Measurements from ENCODE around the gene THAP9. TPM values are rescaled to one million over a fixed set of nuclear protein-coding genes. Genes with fewer than 3 reads are reported as not detected.

The THAP9 gene
- total RNA-seq, 2 experiments from 2014 or later, result 3.8 to 4.3 TPM

GRCh38 chr4:82934441-82934840 is 33.9 kb downstream of the THAP9 start:
- TF ChIP-seq, protein P1, sequence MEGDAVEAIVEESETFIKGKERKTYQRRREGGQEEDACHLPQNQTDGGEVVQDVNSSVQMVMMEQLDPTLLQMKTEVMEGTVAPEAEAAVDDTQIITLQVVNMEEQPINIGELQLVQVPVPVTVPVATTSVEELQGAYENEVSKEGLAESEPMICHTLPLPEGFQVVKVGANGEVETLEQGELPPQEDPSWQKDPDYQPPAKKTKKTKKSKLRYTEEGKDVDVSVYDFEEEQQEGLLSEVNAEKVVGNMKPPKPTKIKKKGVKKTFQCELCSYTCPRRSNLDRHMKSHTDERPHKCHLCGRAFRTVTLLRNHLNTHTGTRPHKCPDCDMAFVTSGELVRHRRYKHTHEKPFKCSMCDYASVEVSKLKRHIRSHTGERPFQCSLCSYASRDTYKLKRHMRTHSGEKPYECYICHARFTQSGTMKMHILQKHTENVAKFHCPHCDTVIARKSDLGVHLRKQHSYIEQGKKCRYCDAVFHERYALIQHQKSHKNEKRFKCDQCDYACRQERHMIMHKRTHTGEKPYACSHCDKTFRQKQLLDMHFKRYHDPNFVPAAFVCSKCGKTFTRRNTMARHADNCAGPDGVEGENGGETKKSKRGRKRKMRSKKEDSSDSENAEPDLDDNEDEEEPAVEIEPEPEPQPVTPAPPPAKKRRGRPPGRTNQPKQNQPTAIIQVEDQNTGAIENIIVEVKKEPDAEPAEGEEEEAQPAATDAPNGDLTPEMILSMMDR (IDR thresholded peaks at IDR 0.05), result no peak
- H3K4me3 Mint-ChIP-seq, result no peak overlapping the region
- Histone ChIP-seq H3K36me3 (ENCODE audit: insufficient read depth, low read length) (peaks cover 46% of the 10 kb centered on the region), H3K4me1 (ENCODE audit: insufficient read depth, low read length) (no peaks in the 10 kb centered on the region), H3K9me3 (ENCODE audit: control insufficient read depth in 1 of 2, insufficient read depth in 1 of 2, low read length in 2 of 2) (no peaks in the 10 kb centered on the region), H3K27me3 (ENCODE audit: control insufficient read depth in 1 of 2, insufficient read depth in 2 of 2, low read length in 2 of 2) (no peaks in the 10 kb centered on the region), H3K4me3 (ENCODE audit: low read length) (no peak overlapping the region), H3K27ac (ENCODE audit: low read depth in 1 of 2, low read length in 2 of 2) (no peak overlapping the region)
- no peaks in the 10 kb centered on the region for H3K27me3 Mint-ChIP-seq
- intact Hi-C loops (cut with DNase I, micrococcal nuclease), result no loop called here
- ChIA-PET CTCF (no interaction called here), POLR2A (no interaction called here)
- H3K9me3 Mint-ChIP-seq, result no peaks in the 10 kb centered on the region
- no peak for DNase-seq
- ATAC-seq (ENCODE audit: poor library complexity), result no peak
- no peak overlapping the region for H3K27ac Mint-ChIP-seq
- peaks cover 83% of the 10 kb centered on the region for H3K36me3 Mint-ChIP-seq (ENCODE audit: low read depth)
- H3K4me1 Mint-ChIP-seq (ENCODE audit: low read depth), result no peaks in the 10 kb centered on the region

GRCh38 chr4:82939414-82939813 is 38.9 kb downstream of the THAP9 start:
- H3K27me3 ChIP-seq (ENCODE audit: control insufficient read depth in 1 of 2, insufficient read depth in 2 of 2, low read length in 2 of 2), result no peaks in the 10 kb centered on the region
- no peak for ATAC-seq (ENCODE audit: poor library complexity)
- Mint-ChIP-seq H3K27ac (no peak overlapping the region), H3K36me3 (ENCODE audit: low read depth) (peaks cover 89% of the 10 kb centered on the region), H3K27me3 (no peaks in the 10 kb centered on the region), H3K4me3 (no peak overlapping the region), H3K9me3 (no peaks in the 10 kb centered on the region), H3K4me1 (ENCODE audit: low read depth) (no peaks in the 10 kb centered on the region)
- no peak for DNase-seq
- CTCF ChIA-PET, result no interaction called here
- intact Hi-C loops (cut with DNase I, micrococcal nuclease), result no loop called here
- POLR2A ChIA-PET, result interaction anchor here (1.0 kb wide), 1 partner anchor 39 kb away, joined by 3 read pairs; the partner anchor contains the start of gene THAP9
- no peaks in the 10 kb centered on the region for H3K9me3 ChIP-seq (ENCODE audit: control insufficient read depth in 1 of 2, insufficient read depth in 1 of 2, low read length in 2 of 2)
- TF ChIP-seq, protein P1 (IDR thresholded peaks at IDR 0.05), result no peak
- H3K4me1 ChIP-seq (ENCODE audit: insufficient read depth, low read length), result no peaks in the 10 kb centered on the region
- H3K4me3 ChIP-seq (ENCODE audit: low read length), result no peak overlapping the region
- no peak overlapping the region for H3K27ac ChIP-seq (ENCODE audit: low read depth in 1 of 2, low read length in 2 of 2)
- H3K36me3 ChIP-seq (ENCODE audit: insufficient read depth, low read length), result peaks cover 65% of the 10 kb centered on the region

GRCh38 chr4:82947498-82947897 is 47.0 kb downstream of the THAP9 start:
- Mint-ChIP-seq H3K27ac (no peak overlapping the region), H3K4me3 (no peak overlapping the region), H3K4me1 (ENCODE audit: low read depth) (no peaks in the 10 kb centered on the region), H3K27me3 (no peaks in the 10 kb centered on the region), H3K9me3 (no peaks in the 10 kb centered on the region), H3K36me3 (ENCODE audit: low read depth) (peaks cover 32% of the 10 kb centered on the region)
- ChIA-PET POLR2A (no interaction called here), CTCF (interaction anchor here (0.6 kb wide), 1 partner anchor 85 kb away, joined by 3 read pairs; no protein-coding TSS in a partner anchor)
- Histone ChIP-seq H3K27ac (ENCODE audit: low read depth in 1 of 2, low read length in 2 of 2) (no peak overlapping the region), H3K9me3 (ENCODE audit: control insufficient read depth in 1 of 2, insufficient read depth in 1 of 2, low read length in 2 of 2) (no peaks in the 10 kb centered on the region), H3K27me3 (ENCODE audit: control insufficient read depth in 1 of 2, insufficient read depth in 2 of 2, low read length in 2 of 2) (no peaks in the 10 kb centered on the region), H3K36me3 (ENCODE audit: insufficient read depth, low read length) (peaks cover 11% of the 10 kb centered on the region), H3K4me1 (ENCODE audit: insufficient read depth, low read length) (no peaks in the 10 kb centered on the region), H3K4me3 (ENCODE audit: low read length) (no peak overlapping the region)
- intact Hi-C loops (cut with DNase I, micrococcal nuclease), result no loop called here
- ATAC-seq (ENCODE audit: poor library complexity) (no peak), DNase-seq (no peak)
- TF ChIP-seq, protein P1 (IDR thresholded peaks at IDR 0.05), result no peak
